ENCODE data around the gene NFU1. TPM values are rescaled to one million over a fixed set of nuclear protein-coding genes. Genes with fewer than 3 reads are reported as not detected.
A peak's percentile ranks its signal among the peaks of the same experiment; 100 is the strongest.

The NFU1 gene
- polyA plus RNA-seq, 1 of the 3 experiments (the other 2 are of a cell fraction) = 23.5 TPM

- Histone ChIP-seq H3K4me3 (ENCODE audit: low read depth in 2 of 2, low read length in 1 of 2) (no peak overlapping the region), H2AFZ (ENCODE audit: low read depth) (no peak overlapping the region), H3K4me2 (no peak overlapping the region), H3K9me2 (no peaks in the 10 kb centered on the region), H4K20me1 (ENCODE audit: insufficient read depth) (no peaks in the 10 kb centered on the region), H3K4me1 (ENCODE audit: control insufficient read depth in 1 of 2, insufficient read depth in 2 of 2, low read depth in 1 of 2, low read length in 1 of 2) (no peaks in the 10 kb centered on the region; a peak in 1 of 4 replicates), H3K9ac (no peak overlapping the region), H3K27me3 (ENCODE audit: insufficient read depth) (no peaks in the 10 kb centered on the region), H3F3A (replicated peaks; ENCODE audit: insufficient read depth) (no peaks in the 10 kb centered on the region), H3K79me2 (ENCODE audit: insufficient read depth) (no peaks in the 10 kb centered on the region), H3K9me3 (no peaks in the 10 kb centered on the region), H3K36me3 (replicated peaks in 1 of 2; ENCODE audit: control insufficient read depth in 1 of 2, insufficient read depth in 2 of 2, low read length in 1 of 2) (peaks cover 23 to 35% of the 10 kb centered on the region in 2 experiments), H3K27ac (ENCODE audit: low read depth in 2 of 2, low read length in 1 of 2) (no peak overlapping the region)
- POLR2A ChIA-PET = no interaction called here
- CTCF ChIA-PET = interaction anchor here (1.2 to 1.8 kb wide), 2 partner anchors 9 to 11 kb away, joined by 3 to 8 read pairs; no protein-coding TSS in a partner anchor
- TF ChIP-seq NFIC (IDR thresholded peaks at IDR 0.05; ENCODE audit: borderline replicate concordance) = peak; percentile 78
- no peak for TF ChIP-seq GATA2 (CRISPR knock-in tag; IDR thresholded peaks at IDR 0.05)
- 95% methylated on average over 3 of the region's 3 CpGs for WGBS (ENCODE audit: low lambda C conversion rate)
- DNase-seq = no peak
Observed at GRCh38 chr2:69462780-69463179, 25.5 kb upstream of the NFU1 start.

- no peaks in the 10 kb centered on the region for H3K27me3 ChIP-seq (ENCODE audit: insufficient read depth)
- TF ChIP-seq CHD2 (IDR thresholded peaks at IDR 0.05; ENCODE audit: low read length, partially characterized antibody) (no peak), RFX5 (IDR thresholded peaks at IDR 0.05; ENCODE audit: low read length) (no peak), USF2 (IDR thresholded peaks at IDR 0.05; ENCODE audit: borderline replicate concordance, low read depth, low read length) (no peak), PBX3 (IDR thresholded peaks at IDR 0.05) (no peak), USF1 (IDR thresholded peaks at IDR 0.05; ENCODE audit: borderline replicate concordance, low read depth) (no peak), CTCF (IDR thresholded peaks at IDR 0.05) (no peak)
- H3K9me2 ChIP-seq = no peaks in the 10 kb centered on the region
- H3K4me3 ChIP-seq (ENCODE audit: low read depth in 2 of 2, low read length in 1 of 2) = no peak overlapping the region
- 95% methylated on average over 6 of the region's 6 CpGs for WGBS (ENCODE audit: low lambda C conversion rate)
- H4K20me1 ChIP-seq (ENCODE audit: insufficient read depth) = no peaks in the 10 kb centered on the region
- no peak overlapping the region for H3K27ac ChIP-seq (ENCODE audit: low read depth in 2 of 2, low read length in 1 of 2)
- CTCF ChIA-PET = no interaction called here
- no peaks in the 10 kb centered on the region; a peak in 1 of 4 replicates for H3K4me1 ChIP-seq (ENCODE audit: control insufficient read depth in 1 of 2, insufficient read depth in 2 of 2, low read depth in 1 of 2, low read length in 1 of 2)
- no peaks in the 10 kb centered on the region for H3F3A ChIP-seq (replicated peaks; ENCODE audit: insufficient read depth)
- no peak overlapping the region for H3K4me2 ChIP-seq
- no peak overlapping the region for H2AFZ ChIP-seq (ENCODE audit: low read depth)
- POLR2A ChIA-PET = no interaction called here
- H3K79me2 ChIP-seq (ENCODE audit: insufficient read depth) = no peaks in the 10 kb centered on the region
- no peaks in the 10 kb centered on the region for H3K9me3 ChIP-seq
- H3K9ac ChIP-seq = no peak overlapping the region
- no peak for DNase-seq
- peaks cover 21 to 33% of the 10 kb centered on the region in 2 experiments for H3K36me3 ChIP-seq (replicated peaks in 1 of 2; ENCODE audit: control insufficient read depth in 1 of 2, insufficient read depth in 2 of 2, low read length in 1 of 2)
Observed at GRCh38 chr2:69461404-69461803, 24.2 kb upstream of the NFU1 start.

Data from SK-N-SH (cell line).